LHCN-M2 (cell line): Measurements from ENCODE around the gene GARIN5B. TPM values are rescaled to one million over a fixed set of nuclear protein-coding genes. Genes with fewer than 3 reads are reported as not detected.

Source experiments
- DNase-seq: peaks from one replicate; pipeline ENCODE4 v3.0.0-alpha.2; 2012; ENCODE audit warnings: low read depth
- total RNA-seq: library from RNA; depleted of rRNA; stranded (reverse); fragments of >200 nt; gene quantifications from 2 replicates; pipeline ENCODE4 v1.2.3, GENCODE V29; 2014

GARIN5B gene
- total RNA-seq, 1 experiment from 2014 or later: not detected

- no peak for DNase-seq
Measured at GRCh38 chr19:55389386-55390317, 26.6 kb upstream of the GARIN5B start.

- DNase-seq: no peak
Measured at GRCh38 chr19:55387736-55388497, 24.9 kb upstream of the GARIN5B start.

DNA sequence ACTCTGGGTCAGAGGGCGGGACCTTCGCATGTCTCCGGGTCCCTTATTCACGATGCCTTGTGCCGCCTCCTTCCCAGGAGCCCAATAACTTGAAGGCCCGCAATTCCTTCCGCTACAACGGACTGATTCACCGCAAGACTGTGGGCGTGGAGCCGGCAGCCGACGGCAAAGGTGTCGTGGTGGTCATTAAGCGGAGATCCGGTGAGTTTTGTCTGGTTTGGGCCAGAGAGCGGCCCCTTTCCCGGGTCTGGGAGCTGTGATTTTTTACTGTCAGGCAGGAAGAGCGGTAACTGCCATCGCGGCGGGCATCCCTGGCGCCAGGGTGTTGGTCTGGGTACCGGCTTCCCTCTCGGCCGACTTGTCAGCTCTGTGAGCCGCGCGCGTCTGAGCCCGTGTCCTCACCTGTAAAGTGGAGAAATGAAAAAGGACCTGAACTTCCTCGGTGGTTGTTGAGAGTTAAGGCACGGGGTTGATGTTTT lies 23.5 kb upstream of the GARIN5B start:
- DNase-seq: no peak

GRCh38 chr19:55385724-55386492 lies 22.8 kb upstream of the GARIN5B start, which contains the start of gene RPL28:
Gene RPL28 (plus strand): TSS chr19:55385932. CDS start chr19:55386358, 426 bp downstream.
- peak; percentile 97 for DNase-seq

DNA sequence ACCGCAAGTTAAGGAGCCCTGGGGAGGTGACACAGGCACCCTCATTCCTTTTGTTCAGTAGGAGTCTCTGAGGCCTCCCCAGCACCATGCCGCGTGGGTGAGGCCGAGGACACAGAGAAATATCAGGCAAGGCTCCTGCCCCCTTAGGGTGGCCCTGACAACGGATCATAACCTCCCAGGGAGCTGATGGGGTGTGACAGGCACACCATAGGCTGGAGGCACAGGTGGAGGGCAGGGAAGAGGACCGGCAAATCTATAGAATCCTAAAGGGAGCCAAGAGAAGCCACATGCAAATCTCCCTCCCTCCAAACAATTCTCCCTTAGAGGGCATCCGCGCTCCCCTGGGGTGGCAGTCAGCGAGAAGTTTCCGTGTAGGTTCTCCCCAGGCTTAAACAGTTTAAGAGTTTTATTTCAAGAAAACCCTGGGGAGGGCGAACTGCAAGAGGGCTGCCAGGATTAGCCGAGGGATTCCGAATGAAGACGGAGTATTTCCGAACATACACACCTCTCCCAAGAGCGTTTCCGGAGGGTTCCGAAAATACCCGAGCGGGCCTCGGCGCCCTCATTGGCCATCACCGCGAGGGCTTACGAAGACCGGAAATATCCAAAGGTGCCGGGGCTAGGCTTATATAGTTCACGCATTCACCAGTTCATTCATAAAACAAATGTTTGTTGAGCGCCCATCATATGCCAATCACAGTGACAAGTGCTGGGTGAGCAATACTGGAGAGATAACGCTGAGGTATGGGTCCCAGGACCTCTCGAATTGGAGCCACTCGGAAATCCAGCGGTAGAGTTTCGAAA lies 22.1 kb upstream of the GARIN5B start:
- peak; percentile 92 for DNase-seq

DNA sequence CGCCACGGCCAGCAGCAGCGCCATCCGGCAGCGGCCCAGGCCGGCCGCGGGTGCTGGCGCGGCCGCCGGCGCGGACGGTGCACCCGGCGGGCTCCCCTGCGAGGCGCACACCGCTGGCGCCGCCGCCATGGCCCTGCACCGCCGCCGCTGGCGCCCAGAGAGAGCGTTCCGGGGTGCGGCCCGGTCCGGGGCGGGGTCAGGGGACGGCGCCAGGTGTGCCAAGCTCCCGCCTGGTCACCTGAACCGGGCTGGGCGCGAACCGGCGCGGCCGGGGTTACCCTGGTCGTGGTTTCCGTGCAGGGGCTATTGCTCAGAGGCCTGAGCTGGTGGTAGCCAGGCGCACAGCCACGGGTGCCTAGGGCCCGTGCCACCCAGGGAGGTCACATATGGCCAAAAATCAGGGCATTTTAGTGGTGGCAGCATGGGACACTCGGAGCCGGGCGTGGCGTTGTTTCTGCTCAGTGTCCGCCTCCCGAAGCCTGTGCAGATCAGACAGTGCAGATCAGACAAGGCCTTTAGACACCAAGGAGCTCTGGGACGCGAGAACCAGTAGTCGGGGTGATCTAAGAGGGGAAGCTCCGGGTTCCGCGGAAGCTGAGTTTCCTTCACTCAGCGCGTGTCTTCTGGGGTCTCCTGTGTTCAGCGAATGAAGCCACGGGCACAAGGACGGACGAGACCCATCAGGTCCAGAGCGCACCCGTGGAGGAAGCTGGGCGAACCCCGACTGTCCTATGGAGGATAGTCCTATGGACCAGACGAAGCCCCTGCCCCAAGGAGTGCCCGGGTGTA lies 21.3 kb upstream of the GARIN5B start, which contains the start of gene TMEM238:
TSS of gene TMEM238 (minus strand) at position 162 of the 789 bp plus-strand sequence. CDS start at position 129, 33 bp downstream.
- no peak for DNase-seq

- no peak for DNase-seq
Measured at GRCh38 chr19:55383279-55384130, 20.4 kb upstream of the GARIN5B start.

GRCh38 chr19:55382522-55383054 lies 19.5 kb upstream of the GARIN5B start:
- DNase-seq: no peak

GRCh38 chr19:55382013-55382412 lies 19.0 kb upstream of the GARIN5B start:
- DNase-seq: no peak

DNA sequence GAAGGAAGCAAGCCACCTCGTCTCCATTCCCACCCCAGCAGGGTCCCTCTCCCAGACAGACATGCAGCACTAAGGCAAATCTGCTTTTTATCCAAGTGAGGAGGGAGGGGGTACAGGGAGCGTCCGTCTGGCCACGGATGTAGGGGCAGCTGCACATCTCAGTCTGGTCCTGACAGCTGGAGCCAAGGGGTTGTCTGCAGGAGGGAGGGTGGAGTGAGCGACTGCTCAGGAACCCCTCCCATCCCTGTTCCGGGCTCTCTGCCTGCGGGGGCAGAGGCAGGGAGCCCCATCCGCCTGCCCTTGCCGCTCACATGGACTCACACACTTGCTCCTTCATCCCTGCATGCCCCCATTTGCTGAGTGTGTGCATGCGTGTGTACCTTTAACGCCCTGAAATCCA lies 16.1 kb upstream of the GARIN5B start:
- DNase-seq: peak; percentile 72

DNA sequence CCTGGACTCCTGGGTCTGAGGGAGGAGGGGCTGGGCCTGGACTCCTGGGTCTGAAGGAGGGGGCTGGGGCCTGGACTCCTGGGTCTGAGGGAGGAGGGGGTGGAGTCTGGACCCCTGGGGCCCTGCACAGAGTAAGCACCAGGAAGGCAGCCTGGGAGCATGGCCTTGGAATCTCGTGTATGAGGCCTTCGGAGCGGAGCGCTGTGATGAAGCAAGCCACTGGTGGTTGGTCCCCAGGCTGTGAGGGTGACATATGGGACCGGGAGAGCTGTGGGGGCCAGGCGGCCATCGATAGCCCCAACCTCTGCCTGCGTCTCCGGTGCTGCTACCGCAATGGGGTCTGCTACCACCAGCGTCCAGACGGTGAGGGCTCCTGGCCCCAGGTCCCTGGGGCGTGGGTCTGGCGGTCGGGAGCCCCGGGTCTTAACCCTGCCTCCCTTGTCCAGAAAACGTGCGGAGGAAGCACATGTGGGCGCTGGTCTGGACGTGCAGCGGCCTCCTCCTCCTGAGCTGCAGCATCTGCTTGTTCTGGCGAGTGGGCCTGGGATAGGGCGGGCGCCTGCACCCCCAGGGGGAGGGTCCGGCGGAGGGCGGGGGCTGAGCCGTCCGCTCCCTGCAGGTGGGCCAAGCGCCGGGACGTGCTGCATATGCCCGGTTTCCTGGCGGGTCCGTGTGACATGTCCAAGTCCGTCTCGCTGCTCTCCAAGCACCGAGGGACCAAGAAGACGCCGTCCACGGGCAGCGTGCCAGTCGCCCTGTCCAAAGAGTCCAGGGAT lies 14.5 kb upstream of the GARIN5B start:
- no peak for DNase-seq

DNA sequence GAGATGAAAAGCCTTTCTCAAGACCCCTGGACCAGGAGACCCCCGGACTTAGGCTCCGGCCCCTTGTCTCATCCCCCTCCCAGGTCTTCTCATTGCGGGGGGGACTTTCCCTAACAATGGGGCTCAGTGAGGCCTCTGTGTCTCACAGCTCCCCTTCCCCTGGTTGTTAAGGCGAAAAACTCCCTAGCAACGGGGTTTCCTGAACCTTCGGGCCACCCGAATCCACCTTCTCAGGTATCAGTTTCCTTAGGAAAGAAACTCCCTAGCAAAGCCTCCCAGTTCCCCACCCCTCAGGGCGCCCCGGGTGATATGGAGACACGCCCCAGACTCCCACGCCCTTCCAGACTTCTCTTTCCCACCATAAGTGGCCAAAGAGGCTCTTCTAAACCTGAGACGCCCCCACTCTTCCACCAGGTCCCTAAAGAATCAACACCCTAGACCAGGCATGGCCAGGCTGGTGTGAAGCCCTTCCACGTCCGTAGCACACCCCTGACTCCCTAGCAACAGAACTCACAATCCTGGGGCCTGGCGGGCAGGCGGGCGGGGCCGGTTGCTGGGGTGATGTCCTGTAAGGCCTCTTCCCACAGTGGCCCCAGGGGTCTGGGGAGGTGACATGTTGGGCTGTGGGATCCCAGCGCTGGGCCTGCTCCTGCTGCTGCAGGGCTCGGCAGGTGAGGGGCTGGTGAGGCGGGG lies 13.3 kb upstream of the GARIN5B start, which contains the start of gene TMEM190:
TSS of gene TMEM190 (plus strand) at position 586 of the 693 bp plus-strand sequence. CDS start at position 614, 28 bp downstream.
- DNase-seq: no peak

- DNase-seq: no peak
Measured at GRCh38 chr19:55373993-55374757, 11.1 kb upstream of the GARIN5B start.

DNA sequence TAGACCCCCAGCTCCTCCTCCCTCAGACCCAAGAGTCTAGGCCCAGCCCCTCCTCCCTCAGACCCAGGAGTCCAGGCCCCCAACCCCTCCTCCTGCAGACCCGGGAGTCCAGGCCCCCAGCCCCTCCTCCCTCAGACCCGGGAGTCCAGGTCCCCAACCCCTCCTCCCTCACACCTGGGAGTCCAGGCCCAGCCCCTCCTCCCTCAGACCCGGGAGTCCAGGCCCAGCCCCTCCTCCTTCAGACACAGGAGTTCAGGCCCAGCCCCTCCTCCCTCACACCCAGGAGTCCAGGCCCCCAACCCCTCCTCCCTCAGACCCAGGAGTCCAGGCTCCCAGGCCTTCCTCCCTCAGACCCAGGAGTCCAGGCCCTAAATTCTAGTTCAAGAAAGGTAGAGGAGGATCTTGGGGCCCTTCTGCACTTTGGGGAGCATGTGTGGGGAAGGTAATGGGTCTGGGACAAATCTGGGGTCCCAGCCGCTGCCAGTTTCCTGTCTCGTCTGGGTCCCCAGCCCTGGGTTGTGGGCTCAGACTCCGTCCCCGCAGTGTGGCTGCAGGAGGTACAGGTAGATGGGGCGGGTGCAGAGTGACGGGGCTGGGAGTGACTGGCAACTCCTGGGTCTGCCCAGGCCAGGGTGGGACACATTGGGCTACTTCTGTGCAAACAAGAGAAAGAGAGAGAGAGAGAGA lies 10.4 kb upstream of the GARIN5B start:
- DNase-seq: no peak

DNA sequence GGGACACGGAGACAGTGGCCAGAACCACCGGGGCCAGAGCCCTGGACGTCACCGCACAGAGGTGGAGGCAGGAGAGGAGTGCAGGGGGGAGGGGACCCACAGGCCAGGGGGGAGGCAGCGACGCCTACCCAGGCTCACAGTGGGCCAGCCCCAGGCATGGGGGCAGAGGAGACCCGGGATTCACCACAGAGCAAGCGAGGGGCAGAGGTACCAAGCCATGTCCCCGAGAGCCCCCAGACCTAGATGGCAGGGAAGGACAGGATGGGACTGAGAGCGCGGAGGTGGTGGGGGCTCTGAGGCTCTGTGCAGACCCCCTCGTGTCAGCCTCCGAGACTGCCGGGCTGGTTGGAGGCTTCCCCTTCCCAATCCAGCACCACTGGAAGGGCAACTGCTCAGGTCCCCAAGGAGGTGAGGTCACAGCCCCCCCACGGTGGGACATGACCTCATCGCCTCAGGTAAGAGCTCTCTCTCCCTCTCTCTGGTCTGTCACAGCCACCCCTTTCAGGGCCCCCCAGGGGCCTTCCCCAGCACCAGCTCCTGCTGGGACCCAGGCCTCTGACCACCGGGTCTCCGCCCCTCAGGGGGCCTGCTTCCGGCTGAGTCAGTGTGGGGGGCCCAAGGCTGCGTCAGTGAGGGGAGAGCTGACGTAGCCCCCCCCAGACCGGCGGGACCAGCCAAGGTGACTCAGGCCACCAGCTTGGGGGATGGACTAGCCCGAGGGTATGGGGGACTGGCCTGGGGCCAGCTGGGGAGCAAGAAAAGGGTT lies 9.4 kb upstream of the GARIN5B start:
- DNase-seq: no peak
